Measurements from ENCODE around the gene MRPL20. TPM values are rescaled to one million over a fixed set of nuclear protein-coding genes. Genes with fewer than 3 reads are reported as not detected.
A peak's percentile ranks its signal among the peaks of the same experiment; 100 is the strongest.
"Not testable (repeated sequence)": the region's sequence is repeated elsewhere in the genome, so short reads cannot be mapped to it uniquely, and the experiment has no call there.

The MRPL20 gene
- total RNA-seq, 1 experiment from 2014 or later: 303 TPM

DNA sequence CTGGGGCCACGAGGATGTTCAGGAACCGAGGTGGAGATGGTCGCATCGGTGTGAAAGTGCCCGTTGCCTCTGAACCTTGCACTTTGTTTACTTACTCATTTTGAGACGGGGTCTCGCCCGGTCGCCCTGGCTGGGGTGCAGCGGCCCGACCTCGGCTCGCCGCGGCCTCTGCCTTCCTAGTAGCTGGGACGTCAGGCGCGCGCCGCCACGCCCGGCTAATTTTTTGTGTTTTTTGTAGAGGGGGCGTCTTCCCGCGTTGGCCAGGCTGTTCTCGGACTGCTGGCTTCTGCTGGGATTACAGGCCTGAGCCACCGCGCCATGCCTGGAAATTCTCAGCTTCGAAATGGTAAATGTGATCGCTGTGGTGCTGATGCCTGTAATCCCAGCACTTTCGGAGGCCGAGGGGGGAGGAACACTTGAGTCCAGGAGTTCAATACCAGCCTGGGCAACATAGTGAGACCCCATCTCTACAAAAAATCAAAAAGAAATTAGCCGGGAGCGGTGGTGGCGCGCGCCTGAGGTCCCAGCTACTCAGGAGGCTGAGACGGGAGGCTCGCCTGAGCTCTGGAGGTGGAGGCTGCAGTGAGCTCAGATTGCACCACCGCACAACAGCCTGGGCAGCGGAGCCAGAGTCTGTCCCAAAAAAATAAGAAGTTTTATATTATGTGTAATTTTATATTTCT is 684 bp upstream of the MRPL20 start:
- no peak for DNase-seq (ENCODE audit: low read depth)

- no peak for DNase-seq (ENCODE audit: low read depth)
Observed at GRCh38 chr1:1406101-1406820, 832 bp downstream of the MRPL20 start.

GRCh38 chr1:1403653-1404052 is 3.4 kb downstream of the MRPL20 start:
- no peak for DNase-seq (ENCODE audit: low read depth)

DNA sequence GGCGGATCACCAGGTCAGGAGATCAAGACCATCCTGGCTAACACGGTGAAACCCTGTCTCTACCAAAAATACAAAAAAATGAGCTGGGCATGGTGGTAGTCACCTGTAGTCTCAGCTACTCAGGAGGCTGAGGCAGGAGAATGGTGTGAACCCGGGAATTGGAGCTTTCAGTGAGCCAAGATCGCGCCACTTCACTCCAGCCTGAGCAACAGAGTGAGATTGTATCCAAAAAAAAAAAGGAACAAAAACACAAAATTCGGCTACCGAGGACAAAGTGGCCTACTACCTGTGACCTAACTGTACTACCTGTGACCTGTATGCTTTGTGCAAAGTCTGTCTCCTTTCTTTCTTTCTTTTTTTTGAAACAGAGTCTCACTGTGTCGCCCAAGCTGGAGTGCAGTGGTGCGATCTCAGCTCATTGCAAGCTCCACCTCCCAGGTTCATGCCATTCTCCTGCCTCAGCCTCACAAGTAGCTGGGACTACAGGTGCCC is 4.1 kb downstream of the MRPL20 start:
- not testable (repeated sequence) for DNase-seq (ENCODE audit: low read depth)

- peak; percentile 63 for DNase-seq (ENCODE audit: low read depth)
Observed at GRCh38 chr1:1402072-1402900, 4.8 kb downstream of the MRPL20 start.

- no peak for DNase-seq (ENCODE audit: low read depth)
Observed at GRCh38 chr1:1401457-1402010, 5.6 kb downstream of the MRPL20 start.

GRCh38 chr1:1400576-1401456 is 6.3 kb downstream of the MRPL20 start:
- DNase-seq (ENCODE audit: low read depth): peak; percentile 20

- peak; percentile 42 for DNase-seq (ENCODE audit: low read depth)
Observed at GRCh38 chr1:1399872-1400575, 7.1 kb downstream of the MRPL20 start.

- peak; percentile 100 for DNase-seq (ENCODE audit: low read depth)
Observed at GRCh38 chr1:1399187-1399871, 7.8 kb downstream of the MRPL20 start, which contains the start of gene CCNL2. Gene CCNL2 (minus strand): TSS chr1:1399335. CDS start chr1:1399306, 29 bp downstream.

GRCh38 chr1:1398677-1399186 is 8.4 kb downstream of the MRPL20 start:
- DNase-seq (ENCODE audit: low read depth): no peak

- no peak for DNase-seq (ENCODE audit: low read depth)
Observed at GRCh38 chr1:1397839-1398523, 9.1 kb downstream of the MRPL20 start.

- DNase-seq (ENCODE audit: low read depth): no peak
Observed at GRCh38 chr1:1395166-1395565, 11.9 kb downstream of the MRPL20 start.

GRCh38 chr1:1394116-1394515 is 13.0 kb downstream of the MRPL20 start:
- DNase-seq (ENCODE audit: low read depth): no peak

GRCh38 chr1:1393428-1393827 is 13.7 kb downstream of the MRPL20 start:
- no peak for DNase-seq (ENCODE audit: low read depth)

DNA sequence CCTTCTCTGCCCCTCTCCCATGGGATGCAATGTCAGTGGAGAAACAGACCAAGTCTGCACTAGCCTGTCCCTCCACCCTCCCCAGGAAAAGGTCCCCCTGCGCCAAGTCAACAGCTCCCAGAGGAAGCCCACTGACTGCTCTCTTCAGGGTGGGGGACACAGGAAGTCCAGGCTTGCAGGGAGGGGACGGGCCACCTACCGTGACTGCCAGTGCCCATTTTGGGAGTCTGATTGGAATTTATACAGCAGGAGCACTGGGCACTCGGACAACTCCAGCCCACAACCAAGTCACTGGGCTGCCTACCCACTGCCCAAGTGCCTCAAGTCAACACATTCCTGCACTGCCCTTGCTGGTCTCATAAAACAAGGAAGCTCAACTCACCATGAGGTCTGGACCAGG is 14.1 kb downstream of the MRPL20 start:
- DNase-seq (ENCODE audit: low read depth): no peak

DNA sequence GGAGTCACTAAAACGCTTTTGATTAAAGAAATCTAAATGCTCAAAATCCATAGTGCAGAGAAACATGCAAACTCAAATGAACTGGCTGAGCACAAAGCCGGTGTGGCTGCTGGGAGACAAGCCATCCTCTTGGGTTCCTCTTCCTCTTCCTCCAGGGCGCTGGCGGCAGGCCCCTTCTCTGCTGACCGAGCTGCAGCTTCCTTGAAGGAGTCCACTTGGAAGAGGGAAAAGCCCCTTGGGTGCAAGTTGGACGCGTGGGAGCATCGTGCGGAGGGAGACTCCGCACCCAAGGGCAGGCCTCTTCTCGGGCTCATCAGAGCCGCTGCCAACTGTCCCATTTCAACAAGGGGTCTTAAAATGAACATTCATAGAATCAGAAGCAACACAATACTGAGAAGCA is 15.9 kb downstream of the MRPL20 start:
- DNase-seq (ENCODE audit: low read depth): no peak

GRCh38 chr1:1390675-1391074 is 16.4 kb downstream of the MRPL20 start:
- no peak for DNase-seq (ENCODE audit: low read depth)

DNA sequence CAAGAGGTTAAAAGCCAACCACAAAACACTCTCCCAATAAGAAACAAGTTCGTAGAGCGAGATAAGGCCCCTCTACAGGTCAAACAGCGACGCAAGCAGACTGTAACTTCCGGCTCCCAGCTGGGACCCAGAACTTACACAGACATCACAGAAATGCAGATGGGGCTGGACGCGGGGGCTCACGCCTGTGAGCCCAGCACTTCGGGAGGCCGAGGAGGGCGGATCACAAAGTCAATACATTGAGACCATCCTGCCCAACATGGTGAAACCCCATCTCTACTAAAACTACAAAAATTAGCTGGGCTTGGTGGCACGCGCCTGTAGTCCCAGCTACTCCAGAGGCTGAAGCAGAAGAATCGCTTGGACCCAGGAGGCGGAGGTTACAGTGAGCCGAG is 19.0 kb downstream of the MRPL20 start:
- DNase-seq (ENCODE audit: low read depth): no peak
